ENCODE results near the gene MCOLN2. TPM values are rescaled to one million over a fixed set of nuclear protein-coding genes. Genes with fewer than 3 reads are reported as not detected.

Gene MCOLN2
- total RNA-seq, 1 donor from 2014 or later = 10.1 TPM

DNA sequence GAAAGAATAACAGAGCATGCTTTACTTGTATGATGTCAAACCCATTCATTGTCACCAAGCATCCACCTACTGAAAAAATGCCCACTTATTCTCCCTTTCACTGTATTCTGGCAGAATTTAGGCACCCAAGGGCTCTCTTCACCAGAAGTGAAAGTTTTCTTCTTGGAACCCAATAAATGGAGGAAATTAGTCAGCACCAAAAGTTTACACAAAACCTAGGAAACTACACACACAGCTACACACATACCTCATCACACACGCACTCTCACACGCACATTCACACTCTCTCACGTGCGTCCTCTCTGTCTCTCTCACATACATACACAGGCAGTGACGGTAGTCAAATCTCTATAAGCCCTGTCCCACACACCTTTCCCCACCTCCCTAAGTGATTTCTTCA, 37.6 kb downstream of the MCOLN2 start:
- TF ChIP-seq, protein P1, sequence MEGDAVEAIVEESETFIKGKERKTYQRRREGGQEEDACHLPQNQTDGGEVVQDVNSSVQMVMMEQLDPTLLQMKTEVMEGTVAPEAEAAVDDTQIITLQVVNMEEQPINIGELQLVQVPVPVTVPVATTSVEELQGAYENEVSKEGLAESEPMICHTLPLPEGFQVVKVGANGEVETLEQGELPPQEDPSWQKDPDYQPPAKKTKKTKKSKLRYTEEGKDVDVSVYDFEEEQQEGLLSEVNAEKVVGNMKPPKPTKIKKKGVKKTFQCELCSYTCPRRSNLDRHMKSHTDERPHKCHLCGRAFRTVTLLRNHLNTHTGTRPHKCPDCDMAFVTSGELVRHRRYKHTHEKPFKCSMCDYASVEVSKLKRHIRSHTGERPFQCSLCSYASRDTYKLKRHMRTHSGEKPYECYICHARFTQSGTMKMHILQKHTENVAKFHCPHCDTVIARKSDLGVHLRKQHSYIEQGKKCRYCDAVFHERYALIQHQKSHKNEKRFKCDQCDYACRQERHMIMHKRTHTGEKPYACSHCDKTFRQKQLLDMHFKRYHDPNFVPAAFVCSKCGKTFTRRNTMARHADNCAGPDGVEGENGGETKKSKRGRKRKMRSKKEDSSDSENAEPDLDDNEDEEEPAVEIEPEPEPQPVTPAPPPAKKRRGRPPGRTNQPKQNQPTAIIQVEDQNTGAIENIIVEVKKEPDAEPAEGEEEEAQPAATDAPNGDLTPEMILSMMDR (IDR thresholded peaks at IDR 0.05) = no peak
- no peak for ATAC-seq

DNA sequence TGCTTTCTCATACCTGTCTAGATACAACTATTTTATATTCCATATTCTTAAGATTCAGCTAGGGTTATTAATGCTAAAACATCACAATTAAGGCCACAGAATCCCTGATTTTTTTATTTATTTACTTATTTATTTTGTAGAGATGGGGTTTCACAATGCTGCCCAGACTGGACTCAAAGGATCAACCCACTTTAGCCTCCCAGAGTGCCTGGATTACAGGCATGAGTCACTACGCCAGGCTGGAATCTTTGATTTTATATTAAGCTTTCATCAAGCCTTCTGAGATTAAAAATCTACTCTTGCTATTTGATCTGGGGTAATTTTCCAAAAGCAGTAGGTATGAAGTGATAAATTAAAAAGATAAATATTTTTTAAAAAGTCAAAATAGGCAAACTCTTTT, 38.9 kb downstream of the MCOLN2 start:
- no peak overlapping the region for H3K4me3 ChIP-seq
- no peaks in the 10 kb centered on the region for H3K36me3 ChIP-seq
- TF ChIP-seq, protein P1 (IDR thresholded peaks at IDR 0.05) = no peak
- H3K4me1 ChIP-seq = peaks cover 12% of the 10 kb centered on the region
- no peak overlapping the region for H3K27ac ChIP-seq
- H3K9me3 ChIP-seq = no peaks in the 10 kb centered on the region
- no peak for DNase-seq
- intact Hi-C loops (cut with DNase I) = no loop called here
- no peaks in the 10 kb centered on the region for H3K27me3 ChIP-seq
- ATAC-seq = no peak

More for the DNA sequence above, 37.6 kb downstream of the MCOLN2 start:
- DNase-seq = no peak
- H3K36me3 ChIP-seq = no peaks in the 10 kb centered on the region
- peaks cover 12% of the 10 kb centered on the region for H3K4me1 ChIP-seq
- H3K4me3 ChIP-seq = no peak overlapping the region
- no peak overlapping the region for H3K27ac ChIP-seq
- intact Hi-C loops (cut with DNase I) = no loop called here
- H3K9me3 ChIP-seq = no peaks in the 10 kb centered on the region
- no peaks in the 10 kb centered on the region for H3K27me3 ChIP-seq

DNA sequence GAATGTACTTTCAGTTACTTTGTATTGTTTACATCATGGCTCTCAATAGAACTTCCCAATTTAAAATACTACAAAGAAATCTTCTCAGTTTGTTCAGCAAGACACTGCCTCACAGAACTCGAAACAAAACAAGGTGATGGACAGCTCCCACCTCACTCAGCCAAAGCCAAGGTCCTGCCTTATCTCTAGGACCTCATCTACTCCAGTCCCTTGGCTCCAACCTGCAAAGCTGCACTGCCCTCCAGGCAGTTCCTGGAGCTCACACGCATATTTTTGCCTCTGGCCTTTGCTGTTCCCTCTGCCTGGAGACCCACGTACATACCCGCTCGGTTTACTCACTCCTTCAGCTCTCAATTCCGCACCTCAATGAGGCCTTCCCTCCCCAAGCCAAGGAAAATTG, 40.3 kb downstream of the MCOLN2 start:
- no peak overlapping the region for H3K27ac ChIP-seq
- H3K36me3 ChIP-seq = no peaks in the 10 kb centered on the region
- no peaks in the 10 kb centered on the region for H3K9me3 ChIP-seq
- peaks cover 12% of the 10 kb centered on the region for H3K4me1 ChIP-seq
- TF ChIP-seq, protein P1 (IDR thresholded peaks at IDR 0.05) = no peak
- intact Hi-C loops (cut with DNase I) = no loop called here
- DNase-seq = no peak
- no peaks in the 10 kb centered on the region for H3K27me3 ChIP-seq
- H3K4me3 ChIP-seq = no peak overlapping the region
- ATAC-seq = no peak

DNA sequence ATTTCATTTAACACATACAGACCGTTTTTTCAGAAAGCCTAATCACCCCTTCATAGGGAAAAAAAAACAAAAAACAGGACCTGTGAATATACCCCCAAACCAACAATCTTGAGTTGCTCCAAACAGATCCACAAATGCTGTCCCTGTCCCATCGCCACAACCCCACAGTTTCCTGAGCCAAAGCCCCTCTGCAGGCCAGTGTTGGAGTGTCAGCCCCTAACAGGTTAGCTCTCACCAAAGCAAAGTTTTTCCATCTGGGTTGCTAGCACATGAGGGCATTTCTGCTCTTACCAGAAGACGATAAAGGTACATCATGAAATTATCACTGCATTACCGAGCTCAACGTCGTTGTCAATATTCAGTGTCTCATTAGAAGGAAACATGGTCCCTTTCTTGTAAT, 40.8 kb downstream of the MCOLN2 start:
- intact Hi-C loops (cut with DNase I) = no loop called here
- H3K4me3 ChIP-seq = no peak overlapping the region
- DNase-seq = no peak
- peaks cover 10% of the 10 kb centered on the region for H3K4me1 ChIP-seq
- ATAC-seq = no peak
- no peaks in the 10 kb centered on the region for H3K27me3 ChIP-seq
- H3K9me3 ChIP-seq = no peaks in the 10 kb centered on the region
- no peak overlapping the region for H3K27ac ChIP-seq
- TF ChIP-seq, protein P1 (IDR thresholded peaks at IDR 0.05) = no peak
- H3K36me3 ChIP-seq = no peaks in the 10 kb centered on the region

DNA sequence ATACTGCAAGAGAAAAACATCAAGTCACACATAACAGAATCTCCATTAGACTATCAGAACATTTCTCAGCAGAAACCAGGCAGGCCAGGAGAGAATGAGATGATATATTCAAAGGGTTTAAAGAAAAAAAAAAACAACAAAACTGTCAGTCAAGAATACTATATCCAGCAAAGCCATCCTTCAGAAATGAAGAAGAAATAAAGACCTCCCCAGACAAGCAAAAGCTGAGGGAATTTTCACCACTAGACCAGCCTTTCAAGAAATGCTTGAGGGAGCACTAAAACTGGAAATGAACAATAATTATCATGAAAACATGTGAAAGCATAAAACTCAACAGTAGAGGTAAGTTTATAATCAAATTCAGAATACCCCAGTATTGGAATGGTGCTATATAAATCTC, 47.2 kb downstream of the MCOLN2 start:
- no peaks in the 10 kb centered on the region for H3K9me3 ChIP-seq
- H3K4me1 ChIP-seq = peaks cover 10% of the 10 kb centered on the region
- TF ChIP-seq, protein P1 (IDR thresholded peaks at IDR 0.05) = no peak
- intact Hi-C loops (cut with DNase I) = loop anchor here (10.0 kb wide), 1 partner anchor 305 kb away; the partner anchor contains the start of gene C1orf52
- no peak for DNase-seq
- H3K36me3 ChIP-seq = no peaks in the 10 kb centered on the region
- no peak overlapping the region for H3K4me3 ChIP-seq
- no peak overlapping the region for H3K27ac ChIP-seq
- ATAC-seq = no peak
- H3K27me3 ChIP-seq = no peaks in the 10 kb centered on the region

All from upper lobe of right lung (tissue), 1 donor.